ENCODE data around the gene BCO2.
"Not testable (repeated sequence)": the region's sequence is repeated elsewhere in the genome, so short reads cannot be mapped to it uniquely, and the experiment has no call there.

The BCO2 gene

DNA sequence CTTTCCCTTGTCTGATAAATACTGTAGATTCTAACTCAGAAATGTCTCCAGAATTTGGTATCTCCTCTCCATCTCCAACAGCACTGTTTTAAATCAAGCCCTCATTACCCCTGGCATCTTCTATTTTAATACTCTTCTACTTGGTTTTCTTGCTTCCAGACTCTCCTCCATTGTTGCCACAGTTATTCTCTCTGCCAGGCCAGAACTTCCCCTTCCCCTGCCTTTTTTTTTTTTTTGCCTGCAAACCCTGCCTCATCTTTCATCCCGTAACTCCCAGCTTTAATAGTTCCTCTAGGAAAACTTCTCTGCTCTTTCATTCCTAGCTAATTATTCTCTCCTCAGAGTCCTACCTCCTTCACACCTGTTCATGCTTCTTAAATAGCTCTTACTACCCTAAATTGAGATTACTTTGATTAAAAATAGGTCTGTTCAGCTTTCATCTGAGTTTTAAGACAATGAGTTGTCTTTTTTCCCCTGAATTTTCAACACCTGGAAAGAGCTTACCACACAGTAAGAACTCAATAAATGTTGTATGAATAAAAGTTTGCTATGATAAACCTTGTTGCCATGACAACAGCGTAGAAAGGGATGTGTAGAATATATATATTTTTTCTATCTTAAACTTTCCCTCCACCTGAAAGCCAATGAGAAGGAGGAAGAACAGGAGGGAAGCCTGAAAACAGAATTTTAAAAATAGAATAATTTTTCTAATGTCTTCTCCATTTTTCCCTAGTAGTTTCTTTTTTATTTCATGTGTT lies 15.0 kb upstream of the BCO2 start:
- H3K4me3 ChIP-seq (ENCODE audit: low read length), result no peak overlapping the region
- no peak for TF ChIP-seq ZNF274 (IDR thresholded peaks at IDR 0.05; ENCODE audit: low read depth, low read length)

DNA sequence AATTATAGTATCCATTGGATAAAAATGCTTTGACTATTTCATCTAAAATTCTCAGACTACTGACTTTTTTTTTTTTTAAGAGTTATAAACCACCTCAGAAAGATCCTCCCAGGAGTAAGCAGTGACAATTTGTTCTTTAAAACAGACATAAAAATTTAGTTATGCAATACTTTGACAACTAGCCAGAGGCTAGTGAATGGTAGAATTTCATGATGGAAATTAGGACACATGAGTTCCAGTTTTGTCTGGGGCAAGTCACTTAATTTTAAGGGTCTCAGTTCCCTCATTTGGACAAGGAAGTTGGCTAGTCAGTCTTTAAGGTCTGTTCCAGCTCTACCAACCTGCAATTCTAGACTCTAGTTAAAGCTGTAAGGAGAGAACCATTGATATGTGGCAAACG lies 14.3 kb upstream of the BCO2 start:
- H3K4me3 ChIP-seq (ENCODE audit: low read length), result no peak overlapping the region
- TF ChIP-seq ZNF274 (IDR thresholded peaks at IDR 0.05; ENCODE audit: low read depth, low read length), result no peak

DNA sequence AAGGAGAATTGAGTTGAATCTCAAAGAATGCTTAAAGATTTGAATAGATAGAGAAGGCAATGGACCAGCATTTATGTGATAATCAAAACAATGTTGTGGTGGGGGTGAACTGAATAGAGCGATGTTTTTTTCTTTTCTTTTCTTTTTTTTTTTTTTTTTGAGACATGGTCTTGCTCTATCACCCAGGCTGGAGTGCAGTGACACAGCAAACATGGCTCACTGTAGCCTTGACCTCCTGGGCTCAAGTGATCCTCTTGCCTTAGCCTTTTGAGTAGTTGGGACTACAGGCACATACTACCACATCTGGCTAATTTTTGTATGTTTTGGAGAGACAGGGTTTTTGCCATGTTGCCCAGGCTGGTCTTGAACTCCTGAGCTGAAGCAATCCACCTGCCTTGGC lies 13.1 kb upstream of the BCO2 start:
- not testable (repeated sequence) for H3K4me3 ChIP-seq (ENCODE audit: low read length)

DNA sequence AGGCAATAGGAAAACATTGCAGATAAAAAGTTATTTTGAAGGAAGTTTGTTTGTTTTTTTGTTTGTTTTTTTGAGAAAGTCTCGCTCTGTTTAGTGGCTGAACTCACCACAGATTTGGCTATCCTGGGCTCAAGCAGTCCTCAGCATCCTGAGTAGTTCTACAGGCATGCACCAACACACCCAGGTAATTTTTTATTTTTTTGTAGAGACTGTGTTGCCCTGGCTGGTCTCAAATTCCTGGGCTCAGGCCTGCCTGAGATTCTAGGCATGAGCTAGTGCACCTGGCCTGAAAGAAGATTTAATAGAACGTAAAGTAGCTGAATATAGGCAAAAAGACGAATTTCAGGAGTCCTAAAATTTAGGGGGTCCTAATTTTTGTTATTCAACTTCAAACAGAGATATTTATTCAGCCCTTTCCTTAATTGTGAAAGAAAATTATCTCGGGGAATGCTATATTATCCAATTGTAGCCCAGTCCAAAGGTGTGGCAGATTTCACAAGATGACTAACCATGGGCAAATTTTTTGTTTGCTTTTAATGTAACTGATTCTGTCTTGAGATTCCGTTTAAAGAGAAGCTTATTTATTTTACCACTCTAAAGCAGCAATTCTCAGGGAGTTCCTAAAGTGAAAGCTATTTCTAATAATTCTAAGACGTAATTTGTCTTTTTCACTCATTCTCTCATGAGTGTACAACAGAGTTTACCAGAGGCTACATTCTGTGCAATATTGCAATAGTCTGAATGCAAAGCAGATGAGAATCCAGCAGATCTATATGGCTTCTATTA lies 12.4 kb upstream of the BCO2 start:
- TF ChIP-seq ZNF274 (IDR thresholded peaks at IDR 0.05; ENCODE audit: low read depth, low read length), result no peak
- H3K4me3 ChIP-seq (ENCODE audit: low read length), result no peak overlapping the region

DNA sequence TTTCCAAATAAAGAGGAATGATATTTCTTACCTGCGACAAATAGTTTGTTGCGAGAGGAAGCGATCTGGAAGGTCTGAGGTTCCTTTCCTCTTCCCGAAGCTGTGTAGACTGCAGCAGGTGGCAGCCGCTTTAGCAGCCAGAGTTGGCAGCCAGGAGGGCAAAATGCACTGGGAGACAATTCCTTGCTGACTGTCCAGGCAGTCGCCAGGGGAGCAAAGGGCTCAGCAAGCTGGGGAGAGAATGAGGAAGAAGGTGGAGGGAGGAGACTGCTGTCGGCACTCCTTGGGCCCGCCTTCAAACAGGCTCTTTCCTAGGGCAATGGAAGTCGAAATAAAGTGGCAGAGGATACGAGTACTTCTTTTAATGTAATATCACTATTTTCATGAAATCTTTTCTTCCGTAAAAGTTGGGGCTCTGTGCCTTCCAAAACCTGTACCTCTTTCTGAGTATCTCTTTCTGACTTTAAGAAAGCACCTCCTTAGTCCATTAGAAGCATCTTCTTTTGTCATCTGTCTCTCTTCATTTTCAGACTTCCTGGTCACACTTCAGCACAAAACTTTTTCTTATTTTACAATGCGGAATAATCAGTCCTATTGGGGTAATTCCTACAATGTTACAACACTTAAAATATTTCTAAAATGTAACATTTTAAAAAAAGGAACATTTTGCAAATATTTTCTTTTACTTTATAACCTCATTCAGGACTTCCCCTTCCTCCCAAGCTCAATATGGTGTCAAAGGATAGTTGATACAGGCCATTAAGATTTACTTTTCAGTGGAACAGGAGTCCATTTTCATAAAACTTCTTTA lies 11.2 kb upstream of the BCO2 start, which contains the start of gene IL18:
TSS of gene IL18 (minus strand) at position 220 of the 811 bp plus-strand sequence. CDS start 9,041 bp downstream, outside the sequence.
- TF ChIP-seq ZNF274 (IDR thresholded peaks at IDR 0.05; ENCODE audit: low read depth, low read length), result no peak
- no peak within 1 kb of the TSS for H3K4me3 ChIP-seq (ENCODE audit: low read length)

DNA sequence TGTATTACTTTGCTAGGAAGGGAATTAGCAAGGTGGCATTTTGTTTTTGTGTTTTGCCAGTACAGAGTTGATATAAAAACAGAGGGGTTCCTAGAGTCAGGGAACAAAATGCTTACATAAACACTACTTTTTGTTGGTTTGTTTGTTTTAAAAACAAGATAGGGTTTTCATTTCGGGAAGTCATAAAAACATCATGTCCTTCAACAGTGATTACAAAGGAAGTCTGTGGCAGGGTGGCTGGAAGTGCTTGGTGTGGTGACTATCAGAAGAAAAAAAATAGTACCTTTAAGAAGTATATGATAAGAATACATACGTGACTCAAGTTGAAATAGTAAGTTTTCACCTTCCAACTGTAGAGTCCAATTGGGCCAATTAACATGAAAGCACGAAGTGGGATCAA lies 10.3 kb upstream of the BCO2 start:
- no peak overlapping the region for H3K4me3 ChIP-seq (ENCODE audit: low read length)
- no peak for TF ChIP-seq ZNF274 (IDR thresholded peaks at IDR 0.05; ENCODE audit: low read depth, low read length)

DNA sequence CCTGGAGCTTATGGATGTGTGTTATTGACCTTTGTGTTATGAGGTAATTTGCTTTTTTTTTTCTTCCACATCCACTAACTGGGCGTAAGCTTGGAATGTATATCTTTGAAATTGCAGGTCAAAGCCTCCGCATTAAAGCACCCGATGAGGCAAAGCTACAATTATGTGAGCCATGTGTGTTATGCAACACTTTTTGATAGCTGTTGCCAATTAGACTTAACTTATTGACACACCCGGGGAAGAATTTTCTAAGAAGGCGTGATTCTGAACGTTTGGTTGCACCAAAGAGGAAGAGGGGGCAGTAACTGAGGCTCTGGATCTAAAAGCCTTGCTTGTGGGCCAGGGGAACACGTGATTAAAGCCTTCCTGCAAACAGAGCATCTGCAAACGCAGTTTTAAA lies 8.8 kb upstream of the BCO2 start:
- no peak overlapping the region for H3K4me3 ChIP-seq (ENCODE audit: low read length)
- TF ChIP-seq ZNF274 (IDR thresholded peaks at IDR 0.05; ENCODE audit: low read depth, low read length), result no peak

DNA sequence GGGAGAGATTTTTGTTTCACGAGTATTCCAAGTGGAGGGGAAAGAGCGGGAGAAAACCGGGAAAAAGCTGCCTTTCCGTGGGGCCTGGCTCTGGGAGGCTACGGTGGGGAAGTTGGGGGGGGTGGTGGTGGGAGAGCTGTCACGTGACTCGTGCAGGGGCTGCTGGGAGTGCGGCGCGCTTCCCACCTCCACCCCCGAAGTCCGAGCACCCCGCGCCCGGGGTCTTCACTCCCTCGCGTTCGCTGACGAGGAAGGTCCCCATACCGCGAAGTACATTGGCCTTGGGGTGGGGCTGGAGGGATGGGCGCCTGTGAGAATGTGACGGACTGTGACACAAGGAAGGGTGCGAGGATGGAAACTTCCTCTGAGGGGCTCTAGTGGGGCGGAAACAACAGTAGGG lies 8.2 kb upstream of the BCO2 start, which contains the start of gene TEX12:
TSS of gene TEX12 (plus strand) at position 228 of the 400 bp plus-strand sequence. CDS start 1,897 bp downstream, outside the sequence.
- TF ChIP-seq ZNF274 (IDR thresholded peaks at IDR 0.05; ENCODE audit: low read depth, low read length), result no peak
- no peak within 1 kb of the TSS for H3K4me3 ChIP-seq (ENCODE audit: low read length)

DNA sequence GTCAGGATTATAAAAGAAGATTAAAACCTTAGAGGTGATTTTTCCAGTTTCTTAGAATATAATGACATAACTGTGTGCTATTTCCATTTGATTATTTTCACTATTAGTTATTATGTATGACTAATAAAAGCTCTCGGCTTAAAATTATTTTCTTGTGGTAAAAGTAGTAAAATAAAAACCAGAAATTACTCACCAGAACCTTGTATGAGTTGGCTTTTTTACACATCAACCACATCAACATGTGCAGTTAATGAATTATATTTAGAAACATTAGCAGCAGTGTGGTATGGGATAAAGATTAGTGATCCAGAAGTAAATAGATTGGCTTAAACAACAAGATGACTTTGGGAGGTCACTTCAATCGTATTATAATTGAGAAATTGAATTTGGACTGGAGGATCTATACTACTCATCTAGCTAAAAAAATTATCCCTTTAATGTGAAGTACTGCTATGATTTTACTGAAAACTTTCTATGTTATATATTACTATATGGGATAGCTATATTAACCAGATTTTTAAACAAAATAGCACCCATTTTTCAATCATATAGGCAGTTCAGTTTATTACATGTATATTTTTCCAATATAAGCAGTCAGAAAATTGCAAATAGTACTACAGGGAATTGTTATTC lies 2.8 kb upstream of the BCO2 start:
- no peak for TF ChIP-seq ZNF274 (IDR thresholded peaks at IDR 0.05; ENCODE audit: low read depth, low read length)
- no peak overlapping the region for H3K4me3 ChIP-seq (ENCODE audit: low read length)

DNA sequence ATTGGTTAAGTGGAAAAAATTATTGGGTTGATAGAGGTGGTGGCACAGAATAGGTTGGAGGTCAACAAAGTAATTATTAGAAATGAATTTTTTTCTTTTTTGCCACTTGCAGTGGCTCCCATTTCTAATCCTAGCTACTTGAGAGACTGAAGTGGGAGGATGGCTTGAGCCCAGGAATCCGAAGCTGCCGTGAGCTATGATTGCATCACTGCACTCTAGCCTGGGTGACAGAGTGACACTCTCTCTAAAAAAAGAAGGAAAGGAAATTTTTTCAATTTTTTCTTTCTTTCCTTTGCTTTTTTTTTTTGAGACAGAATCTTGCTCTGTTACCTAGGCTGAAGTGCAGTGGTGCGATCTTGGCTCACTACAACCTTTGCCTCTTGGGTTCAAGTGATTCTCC lies 2.2 kb upstream of the BCO2 start:
- TF ChIP-seq ZNF274 (IDR thresholded peaks at IDR 0.05; ENCODE audit: low read depth, low read length), result no peak
- no peak overlapping the region for H3K4me3 ChIP-seq (ENCODE audit: low read length)

DNA sequence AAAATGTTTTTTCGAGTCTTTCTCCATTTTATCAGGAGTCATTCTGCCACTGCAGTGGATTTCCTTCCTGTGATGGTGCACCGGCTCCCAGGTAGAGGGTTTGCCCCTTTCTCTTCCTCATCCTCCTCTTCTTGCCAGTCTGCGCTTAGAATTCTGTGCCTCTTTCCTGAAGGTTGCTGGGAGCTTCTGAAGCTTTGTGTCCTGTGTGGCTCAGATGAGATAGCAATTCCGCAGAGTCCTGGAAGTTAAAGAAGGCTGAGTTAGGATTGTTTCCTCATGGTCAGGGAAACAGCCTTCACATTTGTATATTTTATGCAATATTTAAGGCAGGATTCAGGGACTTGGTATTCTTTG lies 264 bp downstream of the BCO2 start:
- TF ChIP-seq ZNF274 (IDR thresholded peaks at IDR 0.05; ENCODE audit: low read depth, low read length), result no peak
- H3K4me3 ChIP-seq (ENCODE audit: low read length), result no peak overlapping the region

DNA sequence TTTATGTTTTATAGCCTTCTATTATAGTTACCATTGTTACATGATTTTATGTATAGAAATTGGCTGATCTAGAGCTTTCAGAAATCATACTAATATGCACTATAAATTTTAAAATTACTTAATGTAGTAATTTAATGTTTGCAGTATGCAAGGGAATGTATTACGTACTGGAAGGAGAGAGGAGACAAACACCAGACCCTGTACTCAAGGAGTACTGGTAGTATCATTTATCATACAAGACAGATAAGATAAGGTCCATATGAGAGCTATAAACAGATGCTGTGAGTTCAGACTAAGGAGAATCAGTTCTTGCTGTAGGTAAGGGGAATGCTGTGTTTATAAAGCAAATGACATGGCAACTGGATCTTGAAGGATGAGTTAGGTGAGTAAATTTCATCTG lies 765 bp downstream of the BCO2 start:
- TF ChIP-seq ZNF274 (IDR thresholded peaks at IDR 0.05; ENCODE audit: low read depth, low read length), result no peak
- H3K4me3 ChIP-seq (ENCODE audit: low read length), result no peak overlapping the region

DNA sequence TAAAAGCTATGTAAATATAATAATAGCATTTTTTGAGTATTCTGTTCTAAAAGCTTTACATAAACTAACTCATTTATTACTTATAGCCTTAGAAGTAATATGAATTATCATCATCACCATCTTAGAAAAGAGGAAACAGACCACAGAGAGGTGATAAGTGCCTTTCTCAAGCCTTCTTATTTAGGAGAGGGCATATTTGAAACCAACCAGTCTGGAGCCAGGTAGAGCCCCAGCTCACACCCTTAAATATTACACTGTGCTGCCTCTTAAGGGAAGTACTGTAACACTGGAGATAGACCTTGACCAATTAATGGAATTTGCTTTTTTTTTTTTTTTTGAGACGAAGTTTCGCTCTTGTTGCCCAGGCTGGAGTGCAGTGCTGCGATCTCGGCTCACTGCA lies 2.3 kb downstream of the BCO2 start:
- H3K4me3 ChIP-seq (ENCODE audit: low read length), result no peak overlapping the region
- TF ChIP-seq ZNF274 (IDR thresholded peaks at IDR 0.05; ENCODE audit: low read depth, low read length), result no peak

DNA sequence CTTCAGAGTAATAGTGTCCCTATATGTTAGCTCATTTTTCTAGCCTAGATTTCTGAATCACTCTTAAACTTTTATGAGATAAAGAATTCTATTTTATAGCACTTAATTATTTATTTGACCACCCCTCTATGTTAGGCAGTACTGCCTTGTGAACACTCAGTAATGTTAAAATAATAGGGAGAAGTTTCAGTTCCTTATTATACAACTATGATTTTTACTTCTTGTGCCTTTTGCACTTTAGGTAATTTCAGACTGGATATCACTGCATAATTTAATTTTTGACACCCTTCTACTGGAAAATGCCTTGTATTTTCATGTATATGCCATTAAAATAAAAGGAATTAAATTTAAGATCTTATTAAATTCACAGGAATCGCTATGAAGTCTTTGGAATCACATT lies 3.1 kb downstream of the BCO2 start:
- no peak overlapping the region for H3K4me3 ChIP-seq (ENCODE audit: low read length)
- TF ChIP-seq ZNF274 (IDR thresholded peaks at IDR 0.05; ENCODE audit: low read depth, low read length), result no peak
